ENCODE results near the gene ZNRF3.

Gene ZNRF3

GRCh38 chr22:28915969-28916368, 32.6 kb downstream of the ZNRF3 start:
- no peak overlapping the region for H4K8ac ChIP-seq (ENCODE audit: low read depth, low read length)
- no peaks in the 10 kb centered on the region for H3K9me3 ChIP-seq (ENCODE audit: insufficient read depth, low read depth, low read length)
- H3K27ac ChIP-seq (ENCODE audit: low read depth, low read length) = no peak overlapping the region
- H3K18ac ChIP-seq (ENCODE audit: low read length) = no peak overlapping the region
- H2BK5ac ChIP-seq (ENCODE audit: low read depth, low read length, poor library complexity) = no peak overlapping the region
- no peak overlapping the region for H3K23ac ChIP-seq (ENCODE audit: low read length)
- H3K36me3 ChIP-seq (ENCODE audit: control insufficient read depth in 1 of 2, insufficient read depth in 2 of 2, low read length in 2 of 2) = no peaks in the 10 kb centered on the region
- H3K14ac ChIP-seq (ENCODE audit: low read length) = no peak overlapping the region
- no CpG with 5 or more reads among the region's 3 CpGs for WGBS (ENCODE audit: extremely low coverage, insufficient coverage, insufficient read length)
- peak overlapping the region; percentile 40 for H3K4ac ChIP-seq (ENCODE audit: low read depth, low read length)
- H3K79me1 ChIP-seq (ENCODE audit: low read length) = peaks cover 13% of the 10 kb centered on the region
- no peak overlapping the region for H4K12ac ChIP-seq (ENCODE audit: low read depth, low read length)
- H3K4me3 ChIP-seq (ENCODE audit: low read depth, low read length) = no peak overlapping the region
- no peak for DNase-seq
- no peak overlapping the region for H3K9ac ChIP-seq (ENCODE audit: low read length)
- peaks cover 6% of the 10 kb centered on the region for H3K79me2 ChIP-seq (ENCODE audit: control insufficient read depth, insufficient read depth, low read length, poor library complexity)
- H2AK5ac ChIP-seq (ENCODE audit: low read length) = no peak overlapping the region
- no peaks in the 10 kb centered on the region for H3K27me3 ChIP-seq (ENCODE audit: insufficient read depth, low read length)
- peaks cover 31 to 33% of the 10 kb centered on the region in 2 experiments for H3K4me1 ChIP-seq (ENCODE audit: control insufficient read depth in 1 of 2, insufficient read depth in 2 of 2, low read length in 2 of 2)
- no peak overlapping the region for H4K91ac ChIP-seq (ENCODE audit: low read depth, low read length)
- no peak overlapping the region for H2BK120ac ChIP-seq (ENCODE audit: insufficient read depth, low read length, poor library complexity)
- no peak overlapping the region for H2AFZ ChIP-seq (ENCODE audit: insufficient read depth, low read length, poor library complexity)
- no peak overlapping the region for H2BK12ac ChIP-seq (ENCODE audit: low read length)
- H3K4me2 ChIP-seq (ENCODE audit: low read length) = no peak overlapping the region

GRCh38 chr22:28917747-28918549, 34.6 kb downstream of the ZNRF3 start:
- no CpG with 5 or more reads among the region's 12 CpGs for WGBS (ENCODE audit: extremely low coverage, insufficient coverage, insufficient read length)
- Histone ChIP-seq H2AFZ (ENCODE audit: insufficient read depth, low read length, poor library complexity) (no peak overlapping the region), H3K79me2 (ENCODE audit: control insufficient read depth, insufficient read depth, low read length, poor library complexity) (peaks cover 6% of the 10 kb centered on the region), H3K4me2 (ENCODE audit: low read length) (peak overlapping the region; percentile 46), H3K36me3 (ENCODE audit: control insufficient read depth in 1 of 2, insufficient read depth in 2 of 2, low read length in 2 of 2) (no peaks in the 10 kb centered on the region), H3K27me3 (ENCODE audit: insufficient read depth, low read length) (no peaks in the 10 kb centered on the region), H2AK5ac (ENCODE audit: low read length) (peak overlapping the region; percentile 49), H4K91ac (ENCODE audit: low read depth, low read length) (peak overlapping the region; percentile 68), H3K14ac (ENCODE audit: low read length) (peak overlapping the region; percentile 38), H3K4ac (ENCODE audit: low read depth, low read length) (peak overlapping the region; percentile 44), H3K4me1 (ENCODE audit: control insufficient read depth in 1 of 2, insufficient read depth in 2 of 2, low read length in 2 of 2) (peaks cover 25 to 31% of the 10 kb centered on the region in 2 experiments), H3K18ac (ENCODE audit: low read length) (peak overlapping the region; percentile 83), H4K8ac (ENCODE audit: low read depth, low read length) (peak overlapping the region; percentile 24), H3K9me3 (ENCODE audit: insufficient read depth, low read depth, low read length) (no peaks in the 10 kb centered on the region), H2BK120ac (ENCODE audit: insufficient read depth, low read length, poor library complexity) (peak overlapping the region; percentile 61), H3K9ac (ENCODE audit: low read length) (no peak overlapping the region), H2BK12ac (ENCODE audit: low read length) (peak overlapping the region; percentile 87), H3K4me3 (ENCODE audit: low read depth, low read length) (no peak overlapping the region), H2BK5ac (ENCODE audit: low read depth, low read length, poor library complexity) (peak overlapping the region; percentile 48), H3K23ac (ENCODE audit: low read length) (no peak overlapping the region), H4K12ac (ENCODE audit: low read depth, low read length) (no peak overlapping the region), H3K79me1 (ENCODE audit: low read length) (peaks cover 13% of the 10 kb centered on the region), H3K27ac (ENCODE audit: low read depth, low read length) (peak overlapping the region; percentile 71)
- DNase-seq = no peak

GRCh38 chr22:28918550-28919271, 35.3 kb downstream of the ZNRF3 start:
- no peak overlapping the region for H3K4ac ChIP-seq (ENCODE audit: low read depth, low read length)
- no peak overlapping the region for H2BK12ac ChIP-seq (ENCODE audit: low read length)
- H2BK120ac ChIP-seq (ENCODE audit: insufficient read depth, low read length, poor library complexity) = peak overlapping the region; percentile 3
- no peak overlapping the region for H3K4me3 ChIP-seq (ENCODE audit: low read depth, low read length)
- no peak overlapping the region for H4K8ac ChIP-seq (ENCODE audit: low read depth, low read length)
- peaks cover 13% of the 10 kb centered on the region for H3K79me1 ChIP-seq (ENCODE audit: low read length)
- no peak overlapping the region for H3K18ac ChIP-seq (ENCODE audit: low read length)
- peak overlapping the region; percentile 4 for H3K14ac ChIP-seq (ENCODE audit: low read length)
- H3K4me2 ChIP-seq (ENCODE audit: low read length) = peak overlapping the region; percentile 46
- no peaks in the 10 kb centered on the region for H3K27me3 ChIP-seq (ENCODE audit: insufficient read depth, low read length)
- H2AFZ ChIP-seq (ENCODE audit: insufficient read depth, low read length, poor library complexity) = no peak overlapping the region
- WGBS (ENCODE audit: extremely low coverage, insufficient coverage, insufficient read length) = no CpG with 5 or more reads among the region's 6 CpGs
- no peaks in the 10 kb centered on the region for H3K9me3 ChIP-seq (ENCODE audit: insufficient read depth, low read depth, low read length)
- H3K36me3 ChIP-seq (ENCODE audit: control insufficient read depth in 1 of 2, insufficient read depth in 2 of 2, low read length in 2 of 2) = no peaks in the 10 kb centered on the region
- H4K91ac ChIP-seq (ENCODE audit: low read depth, low read length) = peak overlapping the region; percentile 42
- peak overlapping the region; percentile 71 for H3K27ac ChIP-seq (ENCODE audit: low read depth, low read length)
- peak; percentile 17 to 47 for DNase-seq
- peaks cover 25 to 32% of the 10 kb centered on the region in 2 experiments for H3K4me1 ChIP-seq (ENCODE audit: control insufficient read depth in 1 of 2, insufficient read depth in 2 of 2, low read length in 2 of 2)
- no peak overlapping the region for H2AK5ac ChIP-seq (ENCODE audit: low read length)
- H2BK5ac ChIP-seq (ENCODE audit: low read depth, low read length, poor library complexity) = no peak overlapping the region
- no peak overlapping the region for H3K9ac ChIP-seq (ENCODE audit: low read length)
- H4K12ac ChIP-seq (ENCODE audit: low read depth, low read length) = no peak overlapping the region
- no peak overlapping the region for H3K23ac ChIP-seq (ENCODE audit: low read length)
- peaks cover 4% of the 10 kb centered on the region for H3K79me2 ChIP-seq (ENCODE audit: control insufficient read depth, insufficient read depth, low read length, poor library complexity)

GRCh38 chr22:28920757-28921584, 37.6 kb downstream of the ZNRF3 start:
- Histone ChIP-seq H3K79me2 (ENCODE audit: control insufficient read depth, insufficient read depth, low read length, poor library complexity) (peaks cover 6% of the 10 kb centered on the region), H3K27ac (ENCODE audit: low read depth, low read length) (no peak overlapping the region), H4K91ac (ENCODE audit: low read depth, low read length) (no peak overlapping the region), H2BK5ac (ENCODE audit: low read depth, low read length, poor library complexity) (no peak overlapping the region), H2BK12ac (ENCODE audit: low read length) (peak overlapping the region; percentile 6), H4K12ac (ENCODE audit: low read depth, low read length) (no peak overlapping the region), H3K9me3 (ENCODE audit: insufficient read depth, low read depth, low read length) (no peaks in the 10 kb centered on the region), H3K18ac (ENCODE audit: low read length) (peak overlapping the region; percentile 77), H3K14ac (ENCODE audit: low read length) (peak overlapping the region; percentile 16), H3K9ac (ENCODE audit: low read length) (peak overlapping the region; percentile 48), H2AFZ (ENCODE audit: insufficient read depth, low read length, poor library complexity) (no peak overlapping the region), H4K8ac (ENCODE audit: low read depth, low read length) (no peak overlapping the region), H3K27me3 (ENCODE audit: insufficient read depth, low read length) (no peaks in the 10 kb centered on the region), H2AK5ac (ENCODE audit: low read length) (peak overlapping the region; percentile 69), H3K79me1 (ENCODE audit: low read length) (peaks cover 15% of the 10 kb centered on the region), H3K4me3 (ENCODE audit: low read depth, low read length) (no peak overlapping the region), H3K23ac (ENCODE audit: low read length) (no peak overlapping the region), H3K4me1 (ENCODE audit: control insufficient read depth in 1 of 2, insufficient read depth in 2 of 2, low read length in 2 of 2) (peaks cover 25 to 33% of the 10 kb centered on the region in 2 experiments), H3K4me2 (ENCODE audit: low read length) (no peak overlapping the region), H3K36me3 (ENCODE audit: control insufficient read depth in 1 of 2, insufficient read depth in 2 of 2, low read length in 2 of 2) (no peaks in the 10 kb centered on the region), H2BK120ac (ENCODE audit: insufficient read depth, low read length, poor library complexity) (no peak overlapping the region), H3K4ac (ENCODE audit: low read depth, low read length) (no peak overlapping the region)
- no peak for DNase-seq
- no CpG with 5 or more reads among the region's 7 CpGs for WGBS (ENCODE audit: extremely low coverage, insufficient coverage, insufficient read length)
